Heart left ventricle (tissue), 13 donors: Measurements from ENCODE around the gene ANKMY2.

ENCODE experiments used
- POLR2A ChIP-seq, 2 donors: fragments of 450-650 bp; IDR thresholded peaks; one replicate each; pipeline ENCODE4 v1.6.1; 2017; ENCODE audit warnings: antibody characterized with exemption in 2 of 2, mild to moderate bottlenecking in 2 of 2, moderate library complexity in 2 of 2
- TF ChIP-seq, protein P1 (sequence below), 12 donors: fragments of 200-600 bp; sonication (generic) in 4 of 12; IDR thresholded peaks; one replicate each; pipeline versions ENCODE4 v1.5.0 to v1.8.0; 2018 to 2022; ENCODE audit warnings: antibody characterized with exemption in 12 of 12, mild to moderate bottlenecking in 5 of 12
- donor health status: ischemic (EF 13 %, LVEDD 7.1; RV severe dilation, severe dysfunction).
- donor health status: DM: no; HTN: yes; CAD: no.
- donor health status: DM: no; HTN: no; CAD: no.
- donor health status: ischemic (EF 25% LVEDD 6.9; RV normal size, moderate dysfunction).
- donor health status: ischemic (EF 25% LVEDD 5.7; RV mildly dilated, moderate dysfunction).
- donor health status: ischemic (EF 35%, LVEDD 5.7; RV mildly dilated, moderate dysfunction).
- donor health status: nonischemic (EF 11% LVEDD 7.7; RV severe dilation, severe dysfunction).
- donor health status: DM: yes; HTN: yes; CAD: no.
- donor health status: PGD.
- donor health status: ischemic (EF 29% LVEDD 5.4; RV normal size, mild dysfunction).
- donor health status: nonischemic (EF 23%, LVEDD 6.1; RV moderate dilation, normal function).

DNA sequence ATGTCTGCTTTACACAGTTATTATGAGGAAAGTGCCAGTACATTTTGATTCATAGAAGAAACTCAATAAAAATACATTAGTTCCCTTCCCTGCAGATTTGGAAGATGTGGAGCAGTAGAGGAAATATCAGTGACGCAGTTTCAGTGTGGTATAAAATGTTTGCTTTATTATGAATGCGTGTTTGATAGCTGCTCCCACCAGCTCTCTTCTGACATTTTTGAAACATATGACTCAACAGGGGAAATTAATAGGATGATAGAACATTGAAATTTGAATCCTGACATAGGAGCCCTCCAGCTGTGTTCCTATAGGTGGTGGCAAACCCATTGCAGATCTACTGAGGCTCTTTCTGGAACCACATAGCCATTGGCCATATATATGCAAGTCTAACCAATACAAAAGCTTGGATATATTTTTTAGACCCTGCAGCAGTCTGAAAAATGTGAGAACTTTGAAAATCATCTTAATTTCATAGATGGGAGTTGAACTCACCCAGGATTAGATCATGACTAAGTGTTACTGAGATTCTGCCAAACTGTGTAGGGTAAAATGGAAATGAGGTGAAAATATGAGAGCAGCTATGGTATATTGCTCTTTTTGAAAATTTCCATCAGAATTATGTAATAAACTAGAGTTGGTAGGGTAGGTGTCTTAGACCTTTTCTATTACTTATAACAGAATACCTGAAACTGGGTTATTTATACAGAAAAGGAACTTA, 48.2 kb upstream of the ANKMY2 start:
- TF ChIP-seq POLR2A (IDR thresholded peaks at IDR 0.05), result no peak
- TF ChIP-seq, protein P1, sequence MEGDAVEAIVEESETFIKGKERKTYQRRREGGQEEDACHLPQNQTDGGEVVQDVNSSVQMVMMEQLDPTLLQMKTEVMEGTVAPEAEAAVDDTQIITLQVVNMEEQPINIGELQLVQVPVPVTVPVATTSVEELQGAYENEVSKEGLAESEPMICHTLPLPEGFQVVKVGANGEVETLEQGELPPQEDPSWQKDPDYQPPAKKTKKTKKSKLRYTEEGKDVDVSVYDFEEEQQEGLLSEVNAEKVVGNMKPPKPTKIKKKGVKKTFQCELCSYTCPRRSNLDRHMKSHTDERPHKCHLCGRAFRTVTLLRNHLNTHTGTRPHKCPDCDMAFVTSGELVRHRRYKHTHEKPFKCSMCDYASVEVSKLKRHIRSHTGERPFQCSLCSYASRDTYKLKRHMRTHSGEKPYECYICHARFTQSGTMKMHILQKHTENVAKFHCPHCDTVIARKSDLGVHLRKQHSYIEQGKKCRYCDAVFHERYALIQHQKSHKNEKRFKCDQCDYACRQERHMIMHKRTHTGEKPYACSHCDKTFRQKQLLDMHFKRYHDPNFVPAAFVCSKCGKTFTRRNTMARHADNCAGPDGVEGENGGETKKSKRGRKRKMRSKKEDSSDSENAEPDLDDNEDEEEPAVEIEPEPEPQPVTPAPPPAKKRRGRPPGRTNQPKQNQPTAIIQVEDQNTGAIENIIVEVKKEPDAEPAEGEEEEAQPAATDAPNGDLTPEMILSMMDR (IDR thresholded peaks at IDR 0.05), result no peak
